ENCODE data around the gene LRP2BP.

The LRP2BP gene

GRCh38 chr4:185395238-185395955 is at the start of gene LRP2BP:
Gene LRP2BP, minus strand, starts transcription at chr4:185395924. Its CDS starts 17,738 bp downstream, at chr4:185378186.
- H3K27ac Mint-ChIP-seq = peak within 1 kb of the TSS; percentile 95
- H3K9me3 Mint-ChIP-seq = no peaks in the 10 kb centered on the region
- no peak for ATAC-seq
- H3K4me1 Mint-ChIP-seq = peaks cover 54% of the 10 kb centered on the region
- no peaks in the 10 kb centered on the region for H3K27me3 Mint-ChIP-seq
- H3K36me3 Mint-ChIP-seq = peaks cover 6% of the 10 kb centered on the region
- peak within 1 kb of the TSS; percentile 91 for H3K4me3 Mint-ChIP-seq

- H3K36me3 Mint-ChIP-seq = no peaks in the 10 kb centered on the region
- no peak for ATAC-seq
- no peaks in the 10 kb centered on the region for H3K4me1 Mint-ChIP-seq
- no peak overlapping the region for H3K27ac Mint-ChIP-seq
- no peaks in the 10 kb centered on the region for H3K27me3 Mint-ChIP-seq
- no peak overlapping the region for H3K4me3 Mint-ChIP-seq
- no peaks in the 10 kb centered on the region for H3K9me3 Mint-ChIP-seq
Measured at GRCh38 chr4:185445209-185445608, 49.5 kb upstream of the LRP2BP start.

GRCh38 chr4:185441479-185441878 is 45.8 kb upstream of the LRP2BP start:
- H3K36me3 Mint-ChIP-seq = no peaks in the 10 kb centered on the region
- no peak overlapping the region for H3K4me3 Mint-ChIP-seq
- no peak for ATAC-seq
- no peaks in the 10 kb centered on the region for H3K27me3 Mint-ChIP-seq
- no peaks in the 10 kb centered on the region for H3K4me1 Mint-ChIP-seq
- no peak overlapping the region for H3K27ac Mint-ChIP-seq
- H3K9me3 Mint-ChIP-seq = no peaks in the 10 kb centered on the region

DNA sequence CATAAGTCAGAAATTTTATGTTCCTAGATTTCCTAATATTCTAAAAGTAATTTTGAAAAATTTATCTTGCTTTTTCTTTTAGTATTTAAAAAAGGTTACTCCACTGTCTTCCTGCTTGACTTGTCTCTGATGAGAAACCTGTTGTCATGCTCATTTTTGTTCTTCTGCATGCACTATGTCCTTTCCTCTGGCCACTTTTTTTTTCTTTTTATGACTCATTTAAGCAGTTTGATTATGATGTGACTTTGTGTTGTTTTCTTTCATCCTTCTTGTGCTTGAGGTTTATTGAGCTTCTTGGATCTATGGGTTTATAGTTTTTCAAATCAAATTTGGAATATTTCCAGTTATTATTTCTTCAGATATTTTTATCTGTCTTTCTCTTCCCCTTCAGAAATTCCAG is 42.1 kb upstream of the LRP2BP start:
- Mint-ChIP-seq H3K4me1 (no peaks in the 10 kb centered on the region), H3K27ac (no peak overlapping the region), H3K9me3 (no peaks in the 10 kb centered on the region), H3K36me3 (no peaks in the 10 kb centered on the region), H3K4me3 (no peak overlapping the region), H3K27me3 (no peaks in the 10 kb centered on the region)
- no peak for ATAC-seq

DNA sequence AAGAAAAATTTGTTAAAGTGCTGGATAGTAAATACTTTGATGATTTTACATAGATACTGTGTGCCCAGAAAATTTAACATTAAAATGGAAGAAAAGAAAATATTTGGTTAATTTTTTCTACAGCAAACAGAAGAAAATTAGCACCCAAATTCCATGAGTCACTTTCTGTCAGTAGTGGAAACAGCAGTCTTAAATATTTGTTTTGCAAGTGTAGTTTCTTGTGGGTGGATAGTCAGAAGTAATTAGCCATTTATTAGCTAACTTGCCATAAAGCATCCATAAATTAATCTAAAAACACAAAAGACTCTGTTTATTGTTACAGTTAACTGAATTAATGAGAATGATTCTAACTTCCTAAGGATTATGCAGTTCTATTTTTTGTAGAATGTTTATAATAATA is 39.7 kb upstream of the LRP2BP start:
- Mint-ChIP-seq H3K4me1 (no peaks in the 10 kb centered on the region), H3K36me3 (no peaks in the 10 kb centered on the region), H3K27ac (no peak overlapping the region), H3K9me3 (no peaks in the 10 kb centered on the region), H3K4me3 (no peak overlapping the region), H3K27me3 (no peaks in the 10 kb centered on the region)
- ATAC-seq = no peak

DNA sequence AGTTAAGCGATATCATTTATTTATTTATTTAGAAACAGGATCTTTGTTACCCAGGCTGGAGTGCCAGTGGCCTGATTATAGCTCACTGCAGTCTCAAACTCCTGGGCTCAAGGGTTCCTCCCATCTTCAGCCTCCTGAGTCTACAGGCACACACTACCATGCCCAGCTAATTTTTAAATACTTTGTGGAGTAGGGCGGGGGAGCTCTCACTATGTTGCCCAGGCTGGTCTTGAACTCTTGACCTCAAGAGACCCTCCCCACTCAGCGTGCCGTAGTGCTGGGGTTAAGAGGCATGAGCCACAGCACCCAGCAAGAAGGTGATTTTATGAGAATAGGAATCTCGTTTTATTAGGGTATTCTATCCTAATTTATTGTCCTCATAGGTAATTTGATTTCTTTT is 33.9 kb upstream of the LRP2BP start:
- peaks cover 13% of the 10 kb centered on the region for H3K4me1 Mint-ChIP-seq
- no peaks in the 10 kb centered on the region for H3K9me3 Mint-ChIP-seq
- H3K36me3 Mint-ChIP-seq = no peaks in the 10 kb centered on the region
- H3K27me3 Mint-ChIP-seq = peaks cover 6% of the 10 kb centered on the region
- no peak for ATAC-seq
- no peak overlapping the region for H3K27ac Mint-ChIP-seq
- no peak overlapping the region for H3K4me3 Mint-ChIP-seq

DNA sequence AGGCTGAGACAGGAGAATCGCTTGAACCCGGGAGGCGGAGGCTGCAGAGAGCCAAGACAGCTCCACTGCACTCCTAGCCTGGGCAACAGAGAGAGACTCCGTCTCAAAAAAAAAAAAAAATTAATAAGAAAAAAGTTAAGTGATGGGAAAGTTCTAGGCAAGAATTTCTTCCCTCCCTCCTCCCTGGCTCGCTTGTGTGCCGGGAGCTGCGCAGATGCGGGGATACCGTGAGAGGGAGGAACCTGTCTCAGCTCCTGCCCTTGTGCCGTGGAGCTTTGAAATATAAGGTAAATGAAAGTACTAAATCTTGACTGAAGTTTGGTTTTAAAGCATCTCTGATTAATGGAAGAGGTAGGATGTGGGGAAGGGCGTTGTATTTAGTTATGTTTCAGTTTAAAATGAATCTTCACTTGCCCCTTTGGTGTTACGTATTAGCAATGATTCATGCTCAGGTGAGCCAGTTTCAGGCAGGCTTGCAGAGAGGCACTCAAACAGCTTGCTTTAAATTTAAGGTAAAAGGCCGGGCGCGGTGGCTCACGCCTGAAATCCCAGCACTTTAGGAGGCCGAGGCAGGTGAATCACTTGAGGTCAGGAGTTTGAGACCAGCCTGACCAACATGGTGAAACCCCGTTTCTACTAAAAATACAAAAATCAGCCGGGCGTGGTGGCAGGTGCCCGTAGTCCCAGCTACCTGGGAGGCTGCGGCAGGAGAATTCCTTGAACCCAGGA is 31.4 kb upstream of the LRP2BP start:
- H3K27ac Mint-ChIP-seq = no peak overlapping the region

DNA sequence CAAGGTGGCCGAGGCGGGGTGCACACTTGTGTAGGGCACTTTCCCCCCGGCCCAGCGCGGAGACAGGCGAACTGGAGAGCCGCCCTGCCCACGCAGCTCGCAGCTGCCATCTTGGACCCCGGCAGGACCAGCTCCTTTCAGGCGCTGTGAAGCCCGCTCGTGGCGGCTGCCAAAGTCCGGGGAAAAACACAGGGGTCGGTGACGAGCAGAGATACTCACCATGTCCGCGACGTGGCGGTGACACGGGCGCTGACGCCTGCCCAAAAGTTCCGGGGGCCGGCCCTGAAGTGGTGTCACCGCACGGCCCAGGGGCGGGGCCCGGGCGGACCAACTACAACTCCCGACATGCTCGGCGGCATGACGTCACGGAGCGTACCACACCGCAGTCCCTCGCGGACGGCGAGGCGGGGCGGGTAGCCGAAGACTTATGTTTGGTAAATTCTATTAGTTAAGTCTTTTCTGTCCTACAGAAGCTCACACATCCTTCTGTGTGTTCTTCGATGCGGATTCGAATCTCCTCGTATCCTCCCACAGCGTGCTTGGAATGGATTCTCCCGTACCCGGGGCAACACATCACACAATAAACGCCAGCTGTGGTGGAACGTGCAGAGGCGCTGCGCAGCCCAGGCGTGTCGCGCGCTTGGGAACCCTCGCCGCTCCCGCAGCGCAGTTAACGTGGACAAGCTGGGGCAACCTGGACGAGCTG is 30.1 kb upstream of the LRP2BP start, which contains the start of gene UFSP2:
Gene UFSP2 (minus strand): TSS at position 318 of the 706 bp plus-strand sequence. CDS start 96 bp downstream, at position 222.
- Mint-ChIP-seq H3K4me1 (peaks cover 24% of the 10 kb centered on the region), H3K27me3 (peaks cover 6% of the 10 kb centered on the region), H3K36me3 (peaks cover 10% of the 10 kb centered on the region), H3K27ac (peak within 1 kb of the TSS; percentile 86), H3K9me3 (no peaks in the 10 kb centered on the region), H3K4me3 (peak within 1 kb of the TSS; percentile 81)
- peak; percentile 97 for ATAC-seq

More for the DNA sequence above, 31.4 kb upstream of the LRP2BP start:
- Mint-ChIP-seq H3K36me3 (peaks cover under 1% of the 10 kb centered on the region), H3K27me3 (peaks cover 6% of the 10 kb centered on the region), H3K4me1 (peaks cover 24% of the 10 kb centered on the region), H3K4me3 (no peak overlapping the region), H3K9me3 (no peaks in the 10 kb centered on the region)
- no peak for ATAC-seq

DNA sequence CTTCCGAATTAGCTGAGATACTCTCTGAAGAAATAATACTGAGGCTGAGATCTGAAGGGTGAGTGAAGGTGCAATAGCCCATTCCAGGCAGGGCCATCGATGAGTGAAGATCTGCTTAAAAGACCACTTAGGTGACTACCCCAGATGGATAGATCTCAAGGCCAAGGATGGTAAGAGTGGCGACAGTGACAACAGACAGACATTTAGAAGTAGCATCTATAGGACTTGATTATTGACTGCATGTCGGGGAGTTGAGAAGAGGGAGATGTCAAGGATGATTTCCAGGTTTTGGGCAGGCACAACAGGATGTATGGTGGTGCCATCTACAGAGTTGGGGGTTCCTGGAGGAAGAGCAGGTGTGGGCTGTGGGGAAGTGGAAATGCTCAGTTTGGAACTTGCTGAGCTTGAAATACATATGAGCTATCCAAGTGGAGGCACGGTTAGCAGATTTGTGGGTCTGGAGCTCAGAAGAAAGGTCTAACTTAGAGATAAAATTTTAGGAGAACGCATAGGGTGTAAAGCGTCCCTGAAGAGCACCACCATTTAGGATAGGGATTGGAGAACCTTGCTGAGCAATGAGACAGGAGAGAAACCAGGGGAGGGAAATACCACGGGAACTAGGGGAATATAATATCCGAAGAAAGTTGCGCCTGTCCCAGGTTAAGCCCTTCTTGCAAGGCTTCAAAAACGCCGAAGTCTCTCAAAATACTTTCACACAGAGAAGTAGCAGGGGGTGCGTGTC is 29.4 kb upstream of the LRP2BP start:
- H3K27me3 Mint-ChIP-seq = peaks cover 6% of the 10 kb centered on the region
- no peak for ATAC-seq
- H3K9me3 Mint-ChIP-seq = no peaks in the 10 kb centered on the region
- peak overlapping the region; percentile 86 for H3K27ac Mint-ChIP-seq
- peak overlapping the region; percentile 81 for H3K4me3 Mint-ChIP-seq
- H3K36me3 Mint-ChIP-seq = peaks cover 10% of the 10 kb centered on the region
- peaks cover 24% of the 10 kb centered on the region for H3K4me1 Mint-ChIP-seq

GRCh38 chr4:185421366-185422124 is 25.8 kb upstream of the LRP2BP start:
- Mint-ChIP-seq H3K4me1 (peaks cover 22% of the 10 kb centered on the region), H3K36me3 (peaks cover 27% of the 10 kb centered on the region), H3K4me3 (no peak overlapping the region), H3K27me3 (no peaks in the 10 kb centered on the region), H3K27ac (no peak overlapping the region), H3K9me3 (no peaks in the 10 kb centered on the region)
- no peak for ATAC-seq

DNA sequence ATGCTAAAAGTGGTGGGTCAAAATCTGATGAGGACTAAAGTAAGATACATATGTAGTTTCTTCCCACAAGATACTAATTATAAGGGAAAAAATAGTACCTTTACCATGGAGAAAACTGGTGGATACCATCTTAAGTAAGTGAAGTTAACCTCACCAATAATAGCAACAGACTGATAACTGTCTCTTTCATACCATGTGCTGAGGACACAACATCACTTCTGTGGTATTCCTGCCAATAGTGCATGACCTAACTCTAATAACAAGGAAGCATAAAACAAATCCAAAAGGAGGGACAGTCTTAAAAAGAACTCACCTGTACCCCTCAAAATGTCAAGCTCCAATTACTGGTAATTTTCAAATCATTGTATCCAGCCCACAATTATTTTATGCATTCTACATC is 21.2 kb upstream of the LRP2BP start:
- Mint-ChIP-seq H3K4me1 (no peaks in the 10 kb centered on the region), H3K9me3 (no peaks in the 10 kb centered on the region), H3K27me3 (no peaks in the 10 kb centered on the region), H3K4me3 (no peak overlapping the region), H3K27ac (no peak overlapping the region), H3K36me3 (peaks cover 31% of the 10 kb centered on the region)
- no peak for ATAC-seq

- Mint-ChIP-seq H3K27ac (no peak overlapping the region), H3K9me3 (peaks cover 3% of the 10 kb centered on the region), H3K36me3 (peaks cover 18% of the 10 kb centered on the region), H3K4me3 (no peak overlapping the region), H3K27me3 (no peaks in the 10 kb centered on the region), H3K4me1 (no peaks in the 10 kb centered on the region)
- ATAC-seq = no peak
Measured at GRCh38 chr4:185412412-185412811, 16.7 kb upstream of the LRP2BP start.

- H3K4me1 Mint-ChIP-seq = no peaks in the 10 kb centered on the region
- ATAC-seq = no peak
- no peak overlapping the region for H3K4me3 Mint-ChIP-seq
- peaks cover 14% of the 10 kb centered on the region for H3K36me3 Mint-ChIP-seq
- H3K27ac Mint-ChIP-seq = no peak overlapping the region
- H3K9me3 Mint-ChIP-seq = peaks cover 3% of the 10 kb centered on the region
- no peaks in the 10 kb centered on the region for H3K27me3 Mint-ChIP-seq
Measured at GRCh38 chr4:185411849-185412248, 16.1 kb upstream of the LRP2BP start.

DNA sequence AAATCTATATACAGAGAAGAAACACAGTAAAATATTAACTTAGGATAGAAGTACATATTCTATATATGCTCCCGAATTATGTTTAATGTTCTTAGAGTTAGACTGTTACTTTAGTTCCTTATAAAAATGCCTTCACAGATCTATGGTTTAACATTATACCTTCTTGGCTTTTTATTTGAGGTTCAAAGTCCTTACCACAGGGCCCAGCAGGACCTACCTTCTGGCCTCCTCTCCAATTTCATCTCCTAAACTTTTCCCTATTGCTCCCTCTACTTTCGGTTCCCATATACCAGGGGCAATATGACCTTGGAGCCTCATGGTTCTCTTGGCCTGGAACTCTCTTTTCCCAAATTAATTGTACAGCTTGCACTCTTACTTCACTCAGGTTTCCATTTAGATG is 12.7 kb upstream of the LRP2BP start:
- Mint-ChIP-seq H3K27ac (no peak overlapping the region), H3K27me3 (no peaks in the 10 kb centered on the region), H3K36me3 (peaks cover 27% of the 10 kb centered on the region), H3K4me3 (no peak overlapping the region), H3K4me1 (peaks cover 7% of the 10 kb centered on the region), H3K9me3 (peaks cover 3% of the 10 kb centered on the region)
- ATAC-seq = no peak
